ENCODE measurements around the gene KIF6. TPM values are rescaled to one million over a fixed set of nuclear protein-coding genes. Genes with fewer than 3 reads are reported as not detected.

KIF6 gene
- total and polyA plus RNA-seq, 7 experiments from 2014 or later = 0.75 TPM; not detected in 6

Other genes with a start within 250 kb of the KIF6 start
- gene DAAM2, start 67.0 kb upstream of the KIF6 start, total RNA-seq = not detected
- gene DAAM2, start 67.0 kb upstream of the KIF6 start, polyA plus RNA-seq = not detected
- 1 to 10 TPM in 3 of 5 experiments, under 1 TPM in 2; 0.56 to 3.0 (median 1.3) TPM for gene MOCS1, start 209.1 kb upstream of the KIF6 start, total RNA-seq
- gene MOCS1, start 209.1 kb upstream of the KIF6 start, polyA plus RNA-seq = 1 to 10 TPM; 1.0 to 1.7 TPM

All from naive thymus-derived CD4-positive, alpha-beta T cell (primary cell).